ENCODE results near the gene EPB41L5.

- TF ChIP-seq EZH2 (IDR thresholded peaks at IDR 0.05) (no peak), POLR2AphosphoS5 (IDR thresholded peaks at IDR 0.05; ENCODE audit: borderline replicate concordance, low read depth, low read length) (no peak)
These were observed 164.2 kb downstream of the EPB41L5 start for GRCh38 chr2:120177001-120177621.

All from SK-N-MC (cell line).